Activated naive CD4-positive, alpha-beta T cell treated with anti-CD3 and anti-CD28 coated beads, Interleukin-2, amount 10 ng/mL, durations not matched to agents 7 days and 5 days (primary cell): ENCODE data around the gene TYW1B.
"Not testable (repeated sequence)": the region's sequence is repeated elsewhere in the genome, so short reads cannot be mapped to it uniquely, and the experiment has no call there.

Experiments used
- CTCF ChIA-PET: fragments of 350-600 bp; sonication (Branson Sonifier 250); formaldehyde crosslinking; loops from one replicate; lab custom pipeline; 2021; ENCODE audit warnings: antibody characterized with exemption; lab: Charles Lee
- DNase-seq: peaks from one replicate; pipeline ENCODE4 v3.0.0-alpha.2; 2020
- H3K27ac Mint-ChIP-seq: one replicate; pipeline ENCODE4 v1.8.0; 2021; ENCODE audit warnings: mild to moderate bottlenecking, moderate library complexity, mixed read lengths
- H3K27me3 Mint-ChIP-seq: one replicate; pipeline ENCODE4 v1.8.0; 2021; ENCODE audit warnings: mild to moderate bottlenecking, mixed read lengths
- H3K36me3 Mint-ChIP-seq: one replicate; pipeline ENCODE4 v1.8.0; 2021; ENCODE audit warnings: mixed read lengths
- H3K4me1 Mint-ChIP-seq: one replicate; pipeline ENCODE4 v1.8.0; 2021; ENCODE audit warnings: mixed read lengths
- H3K4me3 Mint-ChIP-seq: one replicate; pipeline ENCODE4 v1.8.0; 2021; ENCODE audit warnings: mild to moderate bottlenecking, moderate library complexity, mixed read lengths
- H3K9me3 Mint-ChIP-seq: one replicate; pipeline ENCODE4 v1.8.0; 2021; ENCODE audit warnings: mixed read lengths

The TYW1B gene

GRCh38 chr7:72795401-72795800 is 32.6 kb downstream of the TYW1B start:
- not testable (repeated sequence) for DNase-seq

GRCh38 chr7:72793791-72794190 is 34.2 kb downstream of the TYW1B start:
- no peak overlapping the region for H3K27ac Mint-ChIP-seq

More at GRCh38 chr7:72795401-72795800, 32.6 kb downstream of the TYW1B start:
- H3K27ac Mint-ChIP-seq, H3K4me1 Mint-ChIP-seq, H3K9me3 Mint-ChIP-seq, H3K4me3 Mint-ChIP-seq, H3K27me3 Mint-ChIP-seq, CTCF ChIA-PET: not testable (repeated sequence)
- peaks cover 15% of the 10 kb centered on the region for H3K36me3 Mint-ChIP-seq

GRCh38 chr7:72790698-72791060 is 37.3 kb downstream of the TYW1B start:
- H3K27me3 Mint-ChIP-seq, H3K36me3 Mint-ChIP-seq, H3K4me3 Mint-ChIP-seq, DNase-seq, H3K9me3 Mint-ChIP-seq, CTCF ChIA-PET, H3K27ac Mint-ChIP-seq, H3K4me1 Mint-ChIP-seq: not testable (repeated sequence)

More at GRCh38 chr7:72793791-72794190, 34.2 kb downstream of the TYW1B start:
- Mint-ChIP-seq H3K4me1 (no peaks in the 10 kb centered on the region), H3K27me3 (no peaks in the 10 kb centered on the region), H3K4me3 (no peak overlapping the region), H3K36me3 (peaks cover 13% of the 10 kb centered on the region), H3K9me3 (peaks cover 8% of the 10 kb centered on the region)
- DNase-seq: no peak
- CTCF ChIA-PET: no interaction called here

- not testable (repeated sequence) for H3K27me3 Mint-ChIP-seq, H3K27ac Mint-ChIP-seq, H3K4me1 Mint-ChIP-seq, H3K4me3 Mint-ChIP-seq, H3K9me3 Mint-ChIP-seq, H3K36me3 Mint-ChIP-seq, DNase-seq
- CTCF ChIA-PET: interaction anchor here (0.7 kb wide), 1 partner anchor 595 kb away, joined by 5 read pairs; no protein-coding TSS in a partner anchor
Observed at GRCh38 chr7:72790048-72790697, 37.8 kb downstream of the TYW1B start.

GRCh38 chr7:72785166-72785955 is 42.6 kb downstream of the TYW1B start:
- Mint-ChIP-seq H3K27me3 (no peaks in the 10 kb centered on the region), H3K27ac (no peak overlapping the region), H3K4me3 (no peak overlapping the region), H3K9me3 (no peaks in the 10 kb centered on the region), H3K36me3 (no peaks in the 10 kb centered on the region), H3K4me1 (no peaks in the 10 kb centered on the region)
- CTCF ChIA-PET: no interaction called here
- DNase-seq: no peak

GRCh38 chr7:72783601-72784370 is 44.2 kb downstream of the TYW1B start:
- CTCF ChIA-PET, H3K4me1 Mint-ChIP-seq, H3K27me3 Mint-ChIP-seq, H3K4me3 Mint-ChIP-seq, H3K27ac Mint-ChIP-seq, DNase-seq, H3K36me3 Mint-ChIP-seq, H3K9me3 Mint-ChIP-seq: not testable (repeated sequence)

- CTCF ChIA-PET: no interaction called here
- no peaks in the 10 kb centered on the region for H3K9me3 Mint-ChIP-seq
- H3K4me3 Mint-ChIP-seq: no peak overlapping the region
- H3K27me3 Mint-ChIP-seq: no peaks in the 10 kb centered on the region
- no peaks in the 10 kb centered on the region for H3K4me1 Mint-ChIP-seq
- no peak for DNase-seq
- peaks cover 2% of the 10 kb centered on the region for H3K36me3 Mint-ChIP-seq
- no peak overlapping the region for H3K27ac Mint-ChIP-seq
Observed at GRCh38 chr7:72781631-72782030, 46.4 kb downstream of the TYW1B start.

GRCh38 chr7:72781161-72781560 is 46.8 kb downstream of the TYW1B start:
- DNase-seq: no peak
- no peaks in the 10 kb centered on the region for H3K9me3 Mint-ChIP-seq
- CTCF ChIA-PET: no interaction called here
- no peak overlapping the region for H3K4me3 Mint-ChIP-seq
- no peaks in the 10 kb centered on the region for H3K27me3 Mint-ChIP-seq
- no peaks in the 10 kb centered on the region for H3K4me1 Mint-ChIP-seq
- H3K27ac Mint-ChIP-seq: no peak overlapping the region
- H3K36me3 Mint-ChIP-seq: peaks cover 2% of the 10 kb centered on the region

GRCh38 chr7:72780289-72780894 is 47.6 kb downstream of the TYW1B start:
- H3K4me3 Mint-ChIP-seq, H3K36me3 Mint-ChIP-seq, H3K27me3 Mint-ChIP-seq, H3K9me3 Mint-ChIP-seq, H3K27ac Mint-ChIP-seq, H3K4me1 Mint-ChIP-seq, DNase-seq, CTCF ChIA-PET: not testable (repeated sequence)

- H3K9me3 Mint-ChIP-seq, CTCF ChIA-PET, H3K4me1 Mint-ChIP-seq, H3K4me3 Mint-ChIP-seq, DNase-seq, H3K27me3 Mint-ChIP-seq, H3K27ac Mint-ChIP-seq: not testable (repeated sequence)
- H3K36me3 Mint-ChIP-seq: peaks cover 27% of the 10 kb centered on the region
Observed at GRCh38 chr7:72777167-72777566, 50.8 kb downstream of the TYW1B start.

- H3K27ac Mint-ChIP-seq, H3K27me3 Mint-ChIP-seq, H3K4me1 Mint-ChIP-seq, H3K4me3 Mint-ChIP-seq, CTCF ChIA-PET, DNase-seq, H3K9me3 Mint-ChIP-seq: not testable (repeated sequence)
- peaks cover 31% of the 10 kb centered on the region for H3K36me3 Mint-ChIP-seq
Observed at GRCh38 chr7:72772627-72773026, 55.4 kb downstream of the TYW1B start.

- H3K4me3 Mint-ChIP-seq: not testable (repeated sequence)
Observed at GRCh38 chr7:72766994-72767393, 61.0 kb downstream of the TYW1B start.

GRCh38 chr7:72760602-72761001 is 67.4 kb downstream of the TYW1B start:
- Mint-ChIP-seq H3K4me3 (no peak overlapping the region), H3K9me3 (peaks cover 22% of the 10 kb centered on the region), H3K27ac (no peak overlapping the region), H3K4me1 (no peaks in the 10 kb centered on the region), H3K36me3 (peaks cover 15% of the 10 kb centered on the region), H3K27me3 (no peaks in the 10 kb centered on the region)
- CTCF ChIA-PET: no interaction called here
- DNase-seq: no peak

More at GRCh38 chr7:72766994-72767393, 61.0 kb downstream of the TYW1B start:
- DNase-seq, H3K27ac Mint-ChIP-seq, H3K27me3 Mint-ChIP-seq, H3K9me3 Mint-ChIP-seq, CTCF ChIA-PET, H3K4me1 Mint-ChIP-seq: not testable (repeated sequence)
- peaks cover 17% of the 10 kb centered on the region for H3K36me3 Mint-ChIP-seq

GRCh38 chr7:72754312-72754711 is 73.7 kb downstream of the TYW1B start:
- Mint-ChIP-seq H3K27me3 (no peaks in the 10 kb centered on the region), H3K9me3 (peaks cover 7% of the 10 kb centered on the region), H3K4me3 (no peak overlapping the region), H3K27ac (no peak overlapping the region), H3K4me1 (no peaks in the 10 kb centered on the region), H3K36me3 (peaks cover 12% of the 10 kb centered on the region)
- DNase-seq: no peak
- CTCF ChIA-PET: no interaction called here
